HG03558 (cell line): ENCODE measurements around the gene TENT4B.
"Not testable (repeated sequence)": the region's sequence is repeated elsewhere in the genome, so short reads cannot be mapped to it uniquely, and the experiment has no call there.

Source experiments
- ATAC-seq: cut with Tn5 transposase; IDR thresholded peaks from one replicate; pipeline ENCODE4 v1.9.1; 2021; ENCODE audit warnings: moderate number of reproducible peaks; ENCODE audit not compliant: unreplicated experiment; ENCODE audit errors: extremely low read depth

Gene TENT4B

GRCh38 chr16:50153596-50154419 is 702 bp downstream of the TENT4B start:
- ATAC-seq: peak; percentile 6

DNA sequence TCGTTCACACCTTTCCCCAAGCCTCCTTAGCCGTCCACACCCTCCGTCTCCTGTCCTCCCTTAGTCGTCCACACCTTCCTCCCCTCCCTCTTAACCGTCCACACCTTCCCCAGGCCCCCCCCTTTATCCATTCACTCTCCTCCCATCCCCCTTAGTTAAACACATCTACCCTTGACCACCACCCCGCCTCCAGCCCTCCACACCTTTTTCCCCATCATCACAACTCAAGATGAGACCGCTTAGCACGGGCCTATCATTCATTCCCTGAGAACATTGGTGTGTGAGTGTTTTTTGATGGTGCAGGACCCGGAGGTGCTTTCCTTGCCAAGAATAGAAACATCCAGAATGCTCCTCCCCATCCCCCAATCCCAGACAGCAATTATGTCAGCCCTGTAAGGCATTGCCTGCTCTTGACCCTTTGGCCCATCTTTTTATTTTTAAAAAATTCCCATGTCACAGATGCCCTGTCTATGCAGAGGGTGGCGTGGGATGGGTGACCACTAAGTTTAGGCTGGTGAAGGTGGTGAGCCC is 1.4 kb downstream of the TENT4B start:
- no peak for ATAC-seq

GRCh38 chr16:50155925-50156324 is 2.8 kb downstream of the TENT4B start:
- no peak for ATAC-seq

GRCh38 chr16:50156590-50156989 is 3.5 kb downstream of the TENT4B start:
- no peak for ATAC-seq

GRCh38 chr16:50160495-50161164 is 7.5 kb downstream of the TENT4B start:
- no peak for ATAC-seq

DNA sequence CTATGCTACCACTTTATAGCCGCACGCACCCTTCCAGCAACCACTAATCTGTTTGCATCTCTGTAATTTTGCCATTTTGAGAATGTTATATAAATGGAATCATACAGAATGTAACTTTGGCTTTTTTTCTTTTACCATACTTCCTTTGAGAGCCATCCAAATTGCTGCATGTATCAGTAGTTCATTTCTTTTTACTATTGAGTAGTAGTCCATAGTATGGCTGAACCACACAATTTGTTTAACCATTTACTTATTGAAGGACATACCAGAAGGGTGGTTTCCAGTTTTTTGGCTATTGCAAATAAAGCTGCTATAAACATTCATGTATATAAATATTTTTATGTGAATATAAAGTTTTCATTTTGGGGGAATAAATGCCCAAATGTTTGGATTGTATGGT is 8.8 kb downstream of the TENT4B start:
- ATAC-seq: no peak

- ATAC-seq: no peak
Measured at GRCh38 chr16:50165473-50165872, 12.4 kb downstream of the TENT4B start.

- ATAC-seq: no peak
Measured at GRCh38 chr16:50166511-50167500, 13.7 kb downstream of the TENT4B start.

DNA sequence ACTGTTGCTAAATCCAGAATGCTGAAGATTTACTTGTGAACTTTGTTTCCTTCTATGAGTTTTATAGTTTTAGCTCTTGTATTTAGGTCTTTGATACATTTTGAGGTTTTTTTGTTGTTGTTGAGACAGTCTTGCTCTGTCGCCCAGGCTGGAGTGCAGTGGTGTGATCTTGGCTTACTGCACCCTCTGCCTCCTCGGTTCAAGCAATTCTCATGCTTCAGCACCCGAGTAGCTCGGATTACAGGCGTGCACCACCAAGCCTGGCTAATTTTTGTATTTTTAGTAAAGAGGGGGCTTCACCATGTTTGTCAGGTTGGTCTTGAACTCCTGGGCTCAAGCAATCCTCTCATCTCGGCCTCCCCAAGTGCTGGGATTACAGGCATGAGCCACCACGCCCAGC is 14.4 kb downstream of the TENT4B start:
- ATAC-seq: no peak

- ATAC-seq: no peak
Measured at GRCh38 chr16:50169555-50170096, 16.5 kb downstream of the TENT4B start.

GRCh38 chr16:50171773-50172172 is 18.7 kb downstream of the TENT4B start:
- not testable (repeated sequence) for ATAC-seq

GRCh38 chr16:50172195-50172922 is 19.3 kb downstream of the TENT4B start:
- no peak for ATAC-seq

DNA sequence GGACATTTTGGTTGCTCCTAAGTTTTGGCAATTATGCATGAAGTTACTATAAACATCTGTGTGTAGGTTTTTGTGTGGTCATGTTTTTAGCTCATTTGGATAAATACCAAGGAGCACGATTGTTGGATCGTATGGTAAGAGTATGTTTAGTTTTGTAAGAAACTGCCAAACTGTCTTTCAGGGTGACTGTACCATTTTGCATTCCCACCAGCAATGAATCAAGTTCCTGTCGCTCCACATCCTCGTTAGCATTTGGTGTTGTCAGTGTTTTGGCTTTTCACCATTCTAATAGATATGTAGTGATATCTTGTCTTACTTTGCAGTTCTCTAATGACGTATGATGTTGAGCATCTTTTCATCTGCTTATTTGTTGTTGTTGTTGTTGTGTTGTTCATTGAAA is 20.2 kb downstream of the TENT4B start:
- ATAC-seq: no peak

- no peak for ATAC-seq
Measured at GRCh38 chr16:50178491-50178941, 25.4 kb downstream of the TENT4B start.

- no peak for ATAC-seq
Measured at GRCh38 chr16:50182441-50182840, 29.3 kb downstream of the TENT4B start.

- ATAC-seq: no peak
Measured at GRCh38 chr16:50183316-50183715, 30.2 kb downstream of the TENT4B start.

DNA sequence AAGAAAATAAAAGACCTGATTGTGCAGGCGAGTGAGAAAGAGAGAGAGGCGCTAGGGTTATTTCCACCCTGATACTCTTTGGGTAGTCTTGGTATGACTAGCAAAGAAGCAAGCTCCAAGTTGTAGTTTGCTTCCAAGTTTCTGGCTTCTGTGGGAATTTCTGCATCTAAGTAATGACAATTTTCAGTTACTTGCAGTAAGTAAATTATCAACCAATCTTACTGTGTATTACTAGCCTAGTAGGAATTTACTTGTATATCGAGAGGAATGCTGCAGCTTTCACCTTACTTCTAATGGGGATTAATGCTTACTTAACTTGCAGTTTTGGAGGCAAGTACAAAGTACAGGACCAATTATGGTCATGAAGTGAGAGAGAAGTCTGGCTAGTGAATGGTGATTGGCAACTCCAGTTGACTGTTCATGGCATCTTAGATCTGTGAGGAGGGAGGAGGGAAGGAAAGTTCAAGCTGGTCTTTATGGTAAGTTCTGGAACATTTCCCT is 31.9 kb downstream of the TENT4B start:
- no peak for ATAC-seq

GRCh38 chr16:50188619-50189136 is 35.6 kb downstream of the TENT4B start:
- no peak for ATAC-seq

DNA sequence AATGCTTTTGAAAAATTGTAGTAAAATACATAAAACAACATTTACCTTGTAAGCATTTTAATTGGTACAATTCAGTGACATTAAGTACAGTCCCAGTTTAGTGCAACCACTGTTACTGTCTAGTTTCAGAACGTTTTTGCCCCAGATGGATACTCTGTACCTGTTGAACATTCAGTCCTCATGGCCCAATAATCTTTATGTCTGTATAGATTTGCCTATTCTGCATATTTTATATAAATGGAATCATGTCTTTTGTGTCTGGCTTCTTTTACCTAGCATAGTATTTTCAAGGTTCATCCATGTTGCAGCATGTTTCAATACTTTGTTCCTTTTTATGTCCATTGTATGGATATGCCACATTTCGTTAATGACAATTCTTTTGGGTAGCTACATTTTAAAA is 37.2 kb downstream of the TENT4B start:
- no peak for ATAC-seq
